Inflammatory macrophage treated with lipopolysaccharide for 1 hour (primary cell): ENCODE results near the gene SPAST.
"Not testable (repeated sequence)": the region's sequence is repeated elsewhere in the genome, so short reads cannot be mapped to it uniquely, and the experiment has no call there.

ENCODE experiments used
- DNase-seq, 2 donors: peaks; one replicate each; pipeline ENCODE4 v3.0.0-alpha.2; 2020 to 2022

SPAST gene, protein sequence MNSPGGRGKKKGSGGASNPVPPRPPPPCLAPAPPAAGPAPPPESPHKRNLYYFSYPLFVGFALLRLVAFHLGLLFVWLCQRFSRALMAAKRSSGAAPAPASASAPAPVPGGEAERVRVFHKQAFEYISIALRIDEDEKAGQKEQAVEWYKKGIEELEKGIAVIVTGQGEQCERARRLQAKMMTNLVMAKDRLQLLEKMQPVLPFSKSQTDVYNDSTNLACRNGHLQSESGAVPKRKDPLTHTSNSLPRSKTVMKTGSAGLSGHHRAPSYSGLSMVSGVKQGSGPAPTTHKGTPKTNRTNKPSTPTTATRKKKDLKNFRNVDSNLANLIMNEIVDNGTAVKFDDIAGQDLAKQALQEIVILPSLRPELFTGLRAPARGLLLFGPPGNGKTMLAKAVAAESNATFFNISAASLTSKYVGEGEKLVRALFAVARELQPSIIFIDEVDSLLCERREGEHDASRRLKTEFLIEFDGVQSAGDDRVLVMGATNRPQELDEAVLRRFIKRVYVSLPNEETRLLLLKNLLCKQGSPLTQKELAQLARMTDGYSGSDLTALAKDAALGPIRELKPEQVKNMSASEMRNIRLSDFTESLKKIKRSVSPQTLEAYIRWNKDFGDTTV

GRCh38 chr2:32063310-32064020, at the start of gene SPAST:
SPAST (plus strand) TSS chr2:32063556; CDS start chr2:32063832, 276 bp downstream.
- DNase-seq = peak; percentile 96 to 98

- DNase-seq = not testable (repeated sequence)
These were observed 44.4 kb upstream of the SPAST start for GRCh38 chr2:32018789-32019482.

GRCh38 chr2:32034198-32034887, 29.0 kb upstream of the SPAST start:
- not testable (repeated sequence) for DNase-seq

- DNase-seq = peak; percentile 88 to 93
These were observed 23.7 kb upstream of the SPAST start, which contains the start of gene DPY30 for GRCh38 chr2:32039447-32040219. DPY30 (minus strand) TSS chr2:32039805; CDS start chr2:32039456, 349 bp downstream.

GRCh38 chr2:32043561-32043960, 19.8 kb upstream of the SPAST start:
- no peak for DNase-seq

DNA sequence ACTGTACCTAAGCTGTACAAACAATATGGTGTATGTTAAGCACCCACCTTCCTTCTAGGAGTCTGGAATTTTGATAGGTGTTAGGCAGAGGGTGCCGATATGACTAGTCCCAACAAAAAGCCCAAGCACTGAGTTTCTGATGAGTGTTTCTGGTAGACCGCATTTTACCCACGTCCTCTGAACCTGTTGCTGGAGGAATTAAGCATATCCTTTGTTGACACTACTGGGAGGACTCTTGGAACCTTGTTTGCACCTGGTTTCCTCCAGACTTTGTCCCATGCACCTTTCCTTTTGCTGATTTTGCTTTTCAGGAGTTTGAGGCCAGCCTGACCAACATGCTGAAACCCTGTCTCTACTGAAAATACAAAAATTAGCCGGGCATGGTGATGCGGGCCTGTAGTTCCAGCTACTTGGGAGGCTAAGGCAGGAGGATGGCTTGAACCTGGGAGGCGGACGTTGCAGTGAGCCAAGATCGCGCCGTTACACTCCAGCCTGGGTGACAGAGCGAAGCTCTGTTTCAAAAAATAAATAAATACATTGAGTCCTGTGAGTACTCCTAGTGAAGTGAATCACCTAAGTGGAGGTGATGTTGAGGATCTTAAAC, 11.4 kb upstream of the SPAST start:
- no peak for DNase-seq

- DNase-seq = not testable (repeated sequence)
These were observed 8.8 kb upstream of the SPAST start for GRCh38 chr2:32054583-32054982.

DNA sequence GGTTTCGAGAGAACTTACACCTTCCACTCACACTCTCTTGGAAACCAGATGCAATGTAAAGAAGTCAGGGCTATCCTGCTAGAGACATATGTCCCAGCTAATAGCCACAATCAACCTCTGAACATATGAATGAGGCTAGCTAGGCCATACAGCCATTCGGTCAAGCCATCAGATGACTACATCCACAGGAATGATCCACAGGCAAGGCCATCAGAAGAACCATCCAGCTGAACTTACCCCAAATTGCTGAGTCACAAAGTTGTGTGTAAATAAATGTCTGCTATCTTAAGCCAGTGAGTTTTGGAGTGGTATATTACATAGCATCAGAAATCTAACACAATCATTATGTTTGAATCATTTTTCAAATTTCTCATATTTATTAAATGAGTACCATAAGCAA, 5.2 kb upstream of the SPAST start:
- DNase-seq = no peak

DNA sequence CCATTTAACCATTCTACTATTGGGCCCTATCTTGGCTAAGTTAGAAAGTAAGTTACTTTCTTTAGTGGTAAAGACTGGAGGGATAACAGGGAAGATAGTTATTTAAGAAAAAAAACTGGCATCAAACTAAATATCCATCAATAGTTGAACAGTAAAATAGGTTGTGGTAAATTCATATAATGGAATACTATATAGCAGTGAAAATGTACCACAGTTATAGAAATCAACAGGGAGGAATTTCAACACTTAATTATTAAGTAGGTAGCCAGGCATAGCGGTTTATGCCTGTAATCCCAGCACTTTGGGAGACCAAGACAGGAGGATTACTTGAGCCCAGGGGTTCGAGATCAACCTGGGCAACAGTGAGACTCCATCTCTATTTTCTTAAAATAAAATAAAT, 3.1 kb upstream of the SPAST start:
- DNase-seq = no peak

- DNase-seq = no peak
These were observed 1.9 kb upstream of the SPAST start for GRCh38 chr2:32061430-32061829.

DNA sequence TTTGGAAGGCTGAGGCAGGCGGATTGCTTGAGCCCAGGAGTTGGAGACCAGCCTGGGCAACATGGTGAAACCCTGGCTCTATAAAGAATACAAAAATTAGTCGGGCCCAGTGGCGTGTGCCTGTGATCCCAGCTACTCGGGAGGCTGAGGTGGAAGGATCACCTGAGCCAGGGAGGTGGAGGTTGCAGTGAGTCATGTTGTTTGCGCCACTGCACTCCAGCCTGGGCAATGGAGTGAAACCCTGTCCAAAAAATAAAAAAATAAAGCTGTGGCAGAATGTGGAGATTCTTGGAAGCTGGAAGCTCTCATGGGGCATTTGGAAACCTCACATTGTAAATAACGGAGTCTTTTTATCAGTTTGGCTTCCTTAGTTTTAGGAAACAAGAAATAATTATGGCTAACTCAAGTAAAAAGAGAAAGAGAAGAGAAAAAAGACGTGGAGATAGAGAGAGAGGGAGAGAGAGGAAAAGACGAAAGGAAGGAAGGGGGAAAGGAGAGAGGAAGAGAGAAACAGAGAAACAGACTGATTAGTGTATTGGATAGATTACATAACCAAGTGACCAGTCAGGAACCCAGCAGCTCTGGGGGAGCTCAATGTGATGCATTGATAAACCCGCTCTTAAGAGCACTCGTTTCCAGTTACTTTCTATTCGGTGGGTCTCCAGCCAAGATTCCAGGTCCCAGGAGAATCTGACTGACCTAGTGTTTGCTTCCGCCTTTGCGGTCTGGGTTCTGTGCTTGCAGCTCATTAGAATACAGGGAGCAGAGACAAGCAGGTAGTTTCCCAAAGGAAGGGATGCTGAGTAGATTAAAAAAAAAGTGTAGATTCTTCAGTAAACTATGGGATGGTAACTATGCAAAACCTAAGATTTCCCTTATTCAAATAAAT, 1.1 kb upstream of the SPAST start:
- peak; percentile 14 to 18 for DNase-seq

GRCh38 chr2:32064021-32064601, 755 bp downstream of the SPAST start:
- peak; percentile 52 to 55 for DNase-seq

GRCh38 chr2:32064713-32065112, 1.4 kb downstream of the SPAST start:
- no peak for DNase-seq

GRCh38 chr2:32067549-32067948, 4.2 kb downstream of the SPAST start:
- no peak for DNase-seq

DNA sequence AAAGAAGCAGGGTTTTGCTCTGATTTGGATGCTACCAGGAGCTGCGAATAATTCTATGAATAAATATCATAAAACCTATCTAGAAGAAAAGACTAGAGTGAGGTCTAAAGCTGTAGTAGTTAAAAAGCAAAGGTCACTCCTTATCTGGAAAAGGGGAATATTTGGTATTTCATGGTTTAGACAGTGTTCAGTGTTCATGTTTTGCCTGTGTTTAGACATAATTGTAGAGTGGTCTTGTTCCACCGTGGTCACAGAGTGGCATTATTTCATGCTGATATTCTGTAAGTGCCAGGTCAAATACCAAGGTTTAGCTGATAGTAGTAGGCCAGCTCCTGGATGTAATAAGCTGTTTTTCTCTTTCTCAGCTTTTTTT, 10.8 kb downstream of the SPAST start:
- DNase-seq = no peak

DNA sequence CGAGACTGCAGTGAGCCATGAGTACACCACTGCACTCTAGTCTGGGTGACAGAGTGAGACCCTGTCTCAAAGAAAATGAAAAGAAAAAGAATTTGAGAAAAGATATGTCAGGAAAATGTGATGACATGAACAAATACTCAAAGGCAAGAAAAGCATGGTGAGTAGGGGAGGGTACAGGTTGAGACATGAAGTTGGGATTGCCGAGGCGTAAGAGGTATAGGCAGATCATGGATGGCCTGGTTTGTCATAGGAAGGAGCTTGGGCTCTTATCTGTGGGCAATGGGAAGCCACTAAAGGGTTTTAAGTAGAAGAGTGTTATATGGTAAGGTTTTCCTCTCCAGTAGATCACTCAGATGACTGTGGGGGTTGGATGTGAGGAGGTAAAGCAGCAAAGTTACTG, 32.3 kb downstream of the SPAST start:
- DNase-seq = no peak

DNA sequence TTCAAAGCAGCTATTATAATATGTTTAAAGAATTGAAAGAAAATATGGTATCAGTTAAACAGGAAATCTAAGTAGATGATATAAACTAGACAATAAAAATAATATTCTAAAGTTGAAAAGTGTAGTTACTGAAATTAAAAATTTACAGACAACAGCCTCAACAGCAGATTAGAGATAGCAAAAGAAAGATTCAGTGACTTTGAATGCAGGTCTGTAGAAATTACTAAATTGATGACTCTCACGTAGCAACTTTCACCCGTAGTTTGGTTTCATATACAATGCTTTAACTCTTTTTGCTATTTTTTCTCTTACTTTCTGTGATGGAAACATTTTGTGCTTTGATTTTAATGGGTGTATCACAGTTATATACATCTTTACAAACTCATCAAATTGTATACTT, 44.8 kb downstream of the SPAST start:
- DNase-seq = no peak

DNA sequence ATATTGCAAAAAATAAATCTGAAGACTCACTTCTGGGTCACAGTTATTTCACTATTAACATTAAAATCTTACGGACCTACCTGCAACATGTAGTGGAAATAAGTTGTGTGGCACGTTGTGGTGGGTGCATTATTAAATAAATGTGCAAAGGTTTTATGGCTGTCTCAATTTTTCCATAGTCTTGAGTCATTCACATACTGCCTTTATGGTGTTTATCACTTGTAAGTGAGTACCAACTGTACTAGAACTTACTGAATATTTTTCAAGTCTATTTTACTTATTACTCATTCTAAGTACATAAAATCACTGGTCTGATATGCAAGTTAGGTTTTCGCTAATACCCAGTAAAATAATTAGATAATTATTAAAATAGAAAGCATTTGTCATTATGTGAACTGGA, 54.7 kb downstream of the SPAST start:
- DNase-seq = no peak

- DNase-seq = no peak
These were observed 55.8 kb downstream of the SPAST start for GRCh38 chr2:32119161-32119560.

- no peak for DNase-seq
These were observed 61.3 kb downstream of the SPAST start for GRCh38 chr2:32124660-32125059.
